HL-60/S4 treated with retinoic acid at 250 ng/mL for 4 days and 3 days (cell line): Measurements from ENCODE around the gene HYCC1.

Source experiments
- in situ Hi-C: fragments of 300-500 bp; cut with MboI; formaldehyde crosslinking; loops from 2 replicates; pipeline ENCODE4 v1.7.0; 2022; ENCODE audit warnings: low sequenced_read_pairs

The HYCC1 gene

DNA sequence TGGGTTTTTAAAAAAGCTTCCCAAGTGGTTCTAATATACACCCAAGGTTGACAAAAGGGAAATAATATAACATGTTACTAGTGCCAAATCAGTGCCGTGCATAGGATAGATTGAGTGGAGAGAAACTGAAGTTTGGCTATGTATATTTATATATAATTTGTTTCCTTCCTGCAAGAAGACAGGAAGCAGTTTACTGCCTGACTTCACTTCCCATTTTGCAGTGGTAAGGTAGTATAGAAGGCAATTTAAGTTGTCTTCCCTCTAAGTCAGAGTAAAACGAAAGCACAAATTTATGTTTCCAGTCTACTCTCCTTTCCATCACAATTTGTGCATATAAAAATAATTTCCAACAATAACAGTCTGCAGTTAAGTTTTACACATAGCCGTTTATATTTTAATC is 3.4 kb upstream of the HYCC1 start:
- in situ Hi-C loops, result no loop called here

DNA sequence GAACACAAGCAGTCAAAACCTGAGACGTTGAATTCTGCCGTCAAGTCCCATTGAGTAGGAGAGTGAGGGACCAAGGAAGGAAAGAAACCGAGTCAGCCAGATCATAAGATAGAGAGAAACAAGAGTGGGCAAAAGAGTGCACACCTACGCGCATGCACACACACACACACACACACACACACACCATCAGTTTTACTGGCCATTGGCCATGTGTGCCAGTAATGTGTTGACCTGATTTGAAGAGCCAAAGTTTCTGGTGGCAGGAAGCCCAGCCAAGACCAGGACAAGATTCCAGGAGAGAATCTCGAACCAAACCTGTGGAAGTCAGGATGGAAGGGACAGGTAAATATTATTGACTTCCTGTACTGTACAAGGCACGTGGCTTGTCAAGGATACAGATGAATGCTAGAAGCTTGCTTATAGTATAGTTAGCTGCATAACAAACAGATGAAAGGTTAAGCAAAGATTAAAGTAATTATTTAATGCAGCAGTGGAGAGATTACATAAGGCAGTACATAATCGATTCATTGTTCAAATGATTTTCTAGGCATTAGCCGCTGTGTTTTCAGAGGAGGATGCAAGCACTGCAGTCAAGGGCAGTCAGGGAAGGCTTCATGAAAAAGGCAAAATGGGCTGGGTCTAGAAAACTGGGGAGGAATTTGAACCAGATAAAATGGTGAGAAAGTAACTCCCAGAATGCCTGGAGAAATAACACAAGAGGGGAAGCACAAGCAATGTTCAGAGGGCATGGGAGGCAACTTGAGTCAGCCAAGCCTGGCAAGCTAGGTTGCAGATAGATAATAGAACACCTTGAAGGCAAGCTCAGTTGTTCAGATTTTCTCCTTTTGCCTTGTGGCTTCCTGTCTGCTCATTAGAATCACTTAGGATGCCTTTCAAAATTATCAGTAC is 2.7 kb upstream of the HYCC1 start:
- in situ Hi-C loops, result no loop called here

DNA sequence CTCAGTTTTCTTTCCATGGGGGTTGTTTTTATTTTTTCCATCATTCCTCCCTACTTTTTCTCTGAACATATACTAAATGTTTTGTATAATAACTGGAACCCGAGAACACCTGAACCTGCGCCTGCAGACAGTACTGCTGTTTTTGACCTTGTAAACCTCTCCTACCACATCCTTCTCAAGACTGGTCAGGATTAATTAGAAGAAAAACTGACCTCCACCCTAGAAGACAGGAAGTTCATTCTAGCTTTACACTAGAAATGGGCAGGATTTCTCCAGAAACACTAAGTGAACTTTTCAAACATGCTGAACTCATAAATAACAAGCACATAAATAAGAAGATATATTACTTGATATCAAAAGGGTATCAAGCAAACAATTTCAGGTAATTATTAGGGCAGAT is 751 bp upstream of the HYCC1 start:
- in situ Hi-C loops, result no loop called here

DNA sequence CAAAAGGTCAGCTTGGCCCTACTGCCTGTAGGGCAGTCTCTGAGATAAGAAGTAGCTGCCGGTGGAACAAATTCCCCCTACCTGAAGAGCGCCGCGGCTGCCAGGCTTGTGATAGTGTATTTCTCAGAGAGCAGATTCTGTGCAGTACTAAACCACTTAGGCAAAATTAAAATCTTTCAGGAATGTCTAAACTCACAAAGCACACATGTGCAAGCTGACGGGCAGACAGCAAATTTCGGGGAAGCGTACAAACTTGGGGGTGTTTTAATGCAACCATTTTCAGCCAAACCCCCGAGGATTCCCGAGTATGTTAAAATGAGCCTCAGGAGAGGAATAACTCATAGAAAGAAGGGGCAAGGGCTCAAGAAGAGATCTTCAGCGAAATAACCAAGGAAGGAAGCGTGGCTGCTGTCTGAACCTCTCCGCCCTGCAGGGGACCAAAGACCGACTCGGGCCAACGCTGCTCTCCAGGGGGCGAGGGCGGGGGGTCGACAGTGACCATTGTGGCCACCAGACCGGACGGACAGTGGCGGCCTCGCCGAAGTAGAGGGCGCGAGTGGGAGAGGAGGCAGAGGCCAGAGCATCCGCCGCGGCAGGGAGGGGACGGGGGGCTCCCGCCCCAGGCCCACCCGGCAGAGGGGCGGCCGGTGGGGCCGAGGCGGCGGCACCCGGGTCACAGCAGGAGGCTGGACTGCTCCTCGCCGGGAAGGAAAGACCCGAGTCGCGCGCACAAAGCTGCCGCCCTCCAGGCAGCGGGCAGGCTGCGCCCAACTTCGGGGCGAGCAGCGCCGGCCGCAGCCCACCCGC is 819 bp downstream of the HYCC1 start:
- in situ Hi-C loops, result no loop called here

DNA sequence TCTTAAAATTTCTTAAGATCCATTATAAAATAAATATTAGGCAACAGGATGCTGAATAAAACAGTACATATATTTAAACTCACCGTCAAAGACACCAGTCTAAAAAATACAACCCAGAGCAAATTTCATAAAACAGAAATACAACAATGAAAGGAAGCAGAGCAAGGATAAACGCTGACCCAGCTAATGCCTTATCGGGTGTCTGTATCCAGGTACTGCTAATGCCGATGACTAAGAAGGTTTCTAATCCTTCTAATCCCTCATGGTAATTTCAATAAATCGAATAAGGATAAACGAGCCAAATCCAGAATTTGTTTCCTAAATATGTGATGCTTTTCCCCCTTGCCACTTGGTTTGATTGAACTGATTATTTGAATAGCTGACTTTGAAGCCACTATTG is 1.7 kb downstream of the HYCC1 start:
- in situ Hi-C loops, result no loop called here

DNA sequence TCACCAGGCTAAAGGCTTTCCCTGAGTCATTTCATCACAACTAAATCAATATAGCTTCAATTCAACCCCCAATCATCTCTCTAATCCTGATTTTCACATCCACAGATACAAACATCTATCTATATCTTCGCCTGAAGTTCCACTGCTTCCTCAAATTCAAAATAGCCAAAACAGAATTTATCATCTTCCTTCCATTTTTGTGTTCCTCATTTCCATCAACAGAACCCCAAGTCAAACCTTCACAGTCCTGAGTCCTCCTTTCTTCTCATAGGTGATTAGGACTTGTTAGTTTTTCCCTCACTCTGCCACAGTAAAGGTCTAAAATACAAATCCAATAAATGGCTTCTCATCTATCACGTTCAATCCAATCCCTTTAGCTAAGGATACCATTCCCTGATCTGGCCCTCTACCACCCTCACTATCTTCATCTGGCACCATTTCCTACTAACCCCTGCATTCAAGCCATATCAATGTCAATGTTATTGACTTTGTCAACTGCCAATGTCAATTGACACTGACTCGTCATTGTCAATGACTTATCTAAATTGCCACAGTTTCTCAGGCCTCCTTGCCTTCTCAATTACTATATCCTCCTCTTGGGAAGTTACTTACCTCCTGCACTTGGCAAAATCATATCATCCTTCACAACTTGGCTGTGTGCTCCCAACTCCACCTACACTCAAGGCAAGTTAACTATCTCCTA is 2.6 kb downstream of the HYCC1 start:
- in situ Hi-C loops, result no loop called here

DNA sequence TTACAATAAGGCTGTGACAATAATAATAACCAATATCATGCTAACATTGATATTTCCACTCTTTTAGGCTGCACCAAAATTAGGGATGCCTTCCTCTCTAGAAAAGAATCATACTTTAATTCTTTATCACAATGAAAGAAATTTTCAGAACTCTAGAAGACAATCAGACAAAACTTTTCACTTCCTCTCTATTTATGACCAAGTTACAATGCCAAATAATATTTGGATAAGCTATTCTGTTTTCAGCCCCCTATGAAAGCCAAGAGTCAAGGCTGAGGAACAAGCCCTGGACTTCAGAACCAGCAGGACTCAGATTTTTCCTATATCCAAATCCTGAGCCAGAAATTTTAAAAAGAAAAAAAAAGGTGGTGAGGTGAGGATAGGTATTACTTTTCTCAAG is 4.6 kb downstream of the HYCC1 start:
- in situ Hi-C loops, result no loop called here

DNA sequence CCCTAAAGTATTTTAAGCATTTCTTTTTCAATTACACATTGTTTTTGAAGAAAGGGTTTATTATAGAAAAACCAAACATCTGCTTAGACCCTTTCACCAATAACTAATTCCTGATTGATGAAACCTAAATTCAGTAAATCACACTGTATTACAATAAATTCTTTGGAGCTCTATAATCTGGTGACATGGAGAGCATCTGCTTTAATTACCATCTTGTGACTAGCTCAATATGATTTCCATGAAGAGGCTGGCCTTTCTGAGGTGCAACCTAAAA is 9.7 kb downstream of the HYCC1 start:
- in situ Hi-C loops, result no loop called here

DNA sequence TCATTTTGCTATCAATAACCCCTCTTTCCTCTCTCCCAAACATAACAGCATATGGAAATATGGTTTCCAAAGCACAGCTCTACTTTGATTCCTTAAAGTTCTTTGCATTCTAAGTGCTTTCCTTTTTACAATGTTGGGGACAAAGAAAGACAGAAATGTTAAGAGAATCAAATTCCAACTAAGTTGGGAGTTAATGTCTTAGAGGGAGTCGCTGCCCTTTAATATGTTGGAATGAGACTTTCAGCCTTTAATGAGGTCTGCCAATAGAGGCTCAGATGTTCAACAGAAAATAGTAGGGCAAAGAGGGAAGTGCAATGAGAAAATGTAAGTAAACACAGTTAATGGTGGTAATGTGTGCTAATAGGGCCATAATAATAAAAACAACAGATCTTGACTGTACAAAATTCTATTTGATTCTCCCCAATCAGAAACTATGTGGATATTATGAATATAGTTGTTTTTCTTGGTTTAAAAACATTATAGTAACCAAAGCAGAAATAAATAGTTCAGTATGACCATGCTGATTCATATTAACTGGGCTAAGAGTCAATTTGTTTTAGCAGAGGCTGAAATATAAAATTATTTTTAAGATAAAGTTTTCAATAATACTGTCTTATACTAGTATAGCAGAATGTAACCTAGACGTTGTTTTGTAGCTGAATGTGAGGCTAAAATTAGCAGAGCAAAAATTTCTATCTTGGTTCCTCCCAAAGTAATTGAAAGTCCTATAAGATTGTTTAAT is 10.3 kb downstream of the HYCC1 start:
- in situ Hi-C loops, result no loop called here

DNA sequence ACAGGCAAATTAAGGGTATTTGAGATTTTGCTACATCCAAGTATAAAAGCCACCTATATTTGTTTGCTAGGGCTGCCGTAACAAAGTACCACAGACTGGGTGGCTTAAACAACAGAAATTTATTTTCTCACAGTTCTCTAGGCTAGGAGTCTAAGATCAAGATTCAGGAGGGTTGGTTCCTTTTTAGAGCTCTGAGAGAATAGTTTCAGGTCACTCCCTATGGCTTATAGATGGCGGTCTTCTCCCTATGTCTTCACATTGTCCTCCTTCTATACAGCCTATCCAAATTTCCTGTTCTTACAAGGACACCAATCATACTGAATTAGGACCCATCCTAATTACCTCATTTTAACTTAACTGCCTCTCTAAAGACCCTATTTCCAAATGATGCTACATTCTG is 11.2 kb downstream of the HYCC1 start:
- in situ Hi-C loops, result no loop called here

DNA sequence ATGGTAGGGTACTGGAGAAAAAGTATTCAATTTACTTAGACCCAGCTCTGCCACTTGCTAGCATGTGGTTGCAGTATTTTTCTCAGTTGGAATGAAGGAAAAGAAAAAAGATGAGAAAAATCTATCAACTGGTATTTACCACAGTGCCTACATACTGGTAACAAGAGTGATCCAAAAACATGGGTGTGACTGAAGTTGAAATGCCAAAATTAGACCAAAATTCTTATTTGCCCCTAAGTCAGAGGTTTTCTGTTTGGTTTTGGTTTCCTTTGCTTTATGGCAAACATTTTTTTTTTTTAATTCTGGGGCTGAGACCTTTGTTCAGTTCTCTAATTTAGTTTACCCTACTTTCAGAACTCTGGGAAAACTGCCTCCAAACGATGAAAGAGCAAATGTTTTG is 12.3 kb downstream of the HYCC1 start:
- in situ Hi-C loops, result no loop called here

DNA sequence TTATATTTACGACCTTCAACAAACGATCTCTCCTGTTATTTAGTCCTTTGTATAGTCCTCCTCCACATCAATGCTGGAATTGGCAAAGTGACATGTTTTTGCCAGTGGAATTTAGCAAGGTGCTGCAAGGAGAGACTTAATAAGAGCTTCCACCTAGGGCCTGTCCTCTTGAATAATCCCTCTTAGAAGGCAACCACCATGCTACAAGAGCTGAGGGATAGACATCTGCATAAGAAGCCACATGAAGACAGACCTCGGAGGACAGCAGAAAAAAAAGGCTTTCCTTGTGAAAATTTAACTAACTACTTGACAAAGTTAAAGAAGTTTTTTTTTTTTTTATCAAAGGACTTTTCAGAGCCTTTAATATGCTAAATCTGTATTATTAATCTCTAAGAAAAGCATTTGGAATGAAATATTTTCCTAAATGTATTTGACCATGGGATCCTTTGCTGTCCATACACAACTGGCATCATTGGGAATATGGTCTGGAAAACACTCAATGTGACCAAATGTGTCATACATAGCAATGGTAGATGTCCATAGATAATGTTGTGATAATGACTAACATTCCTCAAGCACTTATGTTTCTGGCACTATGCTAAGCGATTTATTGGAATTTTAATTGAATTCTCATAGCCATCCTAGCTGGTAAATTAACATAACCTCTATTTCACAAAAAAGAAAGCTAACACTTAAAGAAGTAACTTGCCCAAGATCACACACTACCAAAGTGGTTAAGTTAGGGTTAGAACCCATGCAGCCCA is 13.2 kb downstream of the HYCC1 start:
- in situ Hi-C loops, result no loop called here

DNA sequence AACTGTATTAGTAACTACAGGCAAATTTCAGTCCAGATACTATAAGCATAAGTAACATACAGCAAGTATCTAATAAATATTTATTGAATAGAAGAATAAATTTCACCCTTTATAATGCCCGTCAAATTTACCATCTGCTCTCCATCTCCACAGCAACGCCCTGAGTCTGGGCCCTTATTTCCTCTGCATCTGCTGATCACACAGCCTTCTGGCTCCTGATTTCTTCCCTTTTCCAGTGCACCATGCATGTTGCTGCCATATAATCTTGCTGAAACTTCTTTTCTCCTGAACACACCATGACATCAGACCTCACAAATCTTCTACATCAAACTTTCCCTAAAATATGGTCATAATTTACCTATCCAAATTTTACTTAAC is 15.4 kb downstream of the HYCC1 start:
- in situ Hi-C loops, result no loop called here

DNA sequence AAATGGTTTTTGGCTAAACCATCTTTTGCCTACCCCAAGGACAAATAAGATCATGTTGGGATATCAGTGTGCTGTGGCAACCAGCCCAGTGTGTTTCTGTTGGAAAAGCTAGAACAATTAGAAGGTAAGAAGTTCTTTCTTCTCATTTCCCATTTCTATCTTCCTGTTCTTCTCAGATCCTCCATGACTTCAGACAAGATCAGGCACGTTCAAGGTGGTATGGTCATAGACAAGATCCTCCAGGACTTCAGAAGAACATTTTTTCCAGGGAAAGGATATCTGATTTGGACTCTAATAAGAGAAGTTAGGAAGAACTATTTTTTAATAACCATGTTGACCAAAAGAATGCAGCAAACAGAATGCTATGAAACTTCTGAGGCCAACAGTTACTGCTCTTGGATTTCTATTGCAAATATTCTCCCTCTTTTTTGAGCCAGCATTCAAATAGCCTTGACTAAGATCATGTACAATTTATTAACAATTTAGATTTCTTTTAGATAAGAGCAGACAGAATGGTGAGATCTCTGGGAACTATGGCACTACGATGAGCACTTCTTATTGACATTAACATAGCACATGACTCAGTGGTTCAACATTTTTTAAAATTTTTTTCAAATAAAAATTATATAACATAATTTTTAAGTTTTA is 15.9 kb downstream of the HYCC1 start:
- in situ Hi-C loops, result no loop called here

DNA sequence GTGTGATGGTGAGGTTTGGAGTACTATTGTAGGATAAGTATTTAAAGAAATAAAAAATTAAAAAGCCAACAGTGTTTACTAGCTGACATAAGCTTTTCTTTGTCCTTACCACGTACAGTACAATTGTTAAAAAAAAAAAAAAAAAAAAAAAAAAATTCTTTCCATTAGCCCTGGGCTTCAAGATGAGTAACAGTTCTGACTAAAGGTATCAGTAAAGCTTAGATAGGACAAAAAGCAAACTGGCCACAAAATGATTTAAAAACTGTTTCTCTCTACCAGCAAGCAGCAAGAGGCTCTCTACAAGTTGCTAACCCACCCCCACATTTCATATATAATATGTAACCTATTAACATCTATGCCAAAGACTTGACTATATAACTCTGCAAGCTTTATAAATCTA is 17.5 kb downstream of the HYCC1 start:
- in situ Hi-C loops, result no loop called here

DNA sequence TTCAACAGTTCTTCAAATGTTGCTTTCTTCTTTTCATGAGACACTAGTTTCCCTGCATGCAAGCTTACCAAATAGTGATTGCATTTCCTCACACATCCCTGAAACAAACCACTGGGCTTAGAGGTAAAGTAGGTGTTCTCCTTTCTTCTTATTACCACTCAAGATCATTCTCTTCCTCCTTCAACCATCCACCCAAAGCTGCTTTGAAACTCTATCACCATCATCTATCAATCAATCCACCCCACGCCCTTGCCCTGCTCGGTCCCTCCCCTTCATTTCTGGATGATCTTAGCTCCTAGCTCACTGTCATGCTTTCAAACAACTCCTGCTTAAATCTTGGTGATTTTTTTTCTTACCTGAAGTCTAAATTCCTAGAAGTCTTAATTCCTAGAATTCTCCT is 18.9 kb downstream of the HYCC1 start:
- in situ Hi-C loops, result no loop called here

DNA sequence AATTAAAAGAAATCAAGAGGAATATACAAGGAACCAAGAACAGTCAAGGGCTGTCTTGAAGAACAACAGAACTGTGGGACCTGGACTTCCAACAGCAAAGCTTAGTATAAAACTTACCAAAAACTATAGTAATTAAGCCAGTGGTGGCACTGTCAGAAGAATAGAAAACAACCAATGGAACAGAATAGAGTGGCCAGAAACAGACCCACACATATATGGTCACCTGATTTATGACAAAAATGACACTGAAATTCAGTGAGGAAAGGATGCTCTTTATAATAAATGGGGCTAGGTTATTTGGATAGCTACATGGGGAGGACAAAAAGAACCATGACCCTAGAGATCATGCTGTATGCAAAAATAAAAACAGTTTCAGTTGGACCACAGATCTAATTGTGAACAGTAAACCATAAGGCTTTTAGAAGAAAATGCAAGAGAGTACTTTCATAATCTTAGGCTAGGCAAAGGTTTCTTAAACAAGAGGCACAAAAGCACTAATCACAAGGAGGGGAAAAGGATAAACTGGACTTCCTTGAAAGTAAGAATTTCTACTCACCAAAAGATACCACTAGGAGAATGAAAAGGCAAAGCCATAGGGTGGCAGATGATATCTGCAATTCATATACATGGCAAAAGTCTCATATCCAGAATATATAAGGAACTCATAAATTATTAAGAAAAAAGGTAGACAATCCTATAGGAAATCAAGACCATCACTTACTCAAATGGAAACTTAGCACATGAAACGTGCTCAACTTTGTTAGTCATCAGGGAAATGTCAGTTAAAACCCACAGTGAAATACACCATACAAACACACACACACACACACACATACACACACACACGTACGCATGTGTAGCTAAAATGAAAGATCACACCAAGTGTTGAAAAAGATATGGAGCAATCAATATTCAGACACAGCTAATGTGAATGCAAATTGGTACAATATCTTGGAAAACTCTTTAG is 20.8 kb downstream of the HYCC1 start:
- in situ Hi-C loops, result no loop called here

DNA sequence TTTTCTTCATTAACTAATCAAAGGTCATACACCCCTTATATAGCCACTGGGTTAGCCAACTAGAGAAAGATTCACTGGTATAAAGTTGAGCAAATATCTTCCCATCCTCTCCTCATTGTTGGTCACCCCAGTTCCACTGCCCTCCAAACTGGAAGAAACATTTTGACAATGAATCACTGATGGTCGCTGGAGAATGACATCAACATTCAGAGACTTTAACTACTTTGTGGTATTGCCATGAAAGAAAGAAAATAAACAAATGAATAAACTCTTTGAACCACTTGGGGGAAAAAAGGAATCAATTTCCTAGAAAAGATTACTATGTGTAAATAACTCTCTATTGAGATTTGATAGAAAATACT is 23.4 kb downstream of the HYCC1 start:
- in situ Hi-C loops, result no loop called here
